ENCODE results near the gene TUBE1.

Gene TUBE1

GRCh38 chr6:112044196-112044595 lies 43.1 kb downstream of the TUBE1 start:
- H3K9ac ChIP-seq (ENCODE audit: low read depth, low read length, poor library complexity, severe bottlenecking), result no peak overlapping the region
- peaks cover 3% of the 10 kb centered on the region for H3K4me1 ChIP-seq (ENCODE audit: insufficient read depth, low read length, poor library complexity, severe bottlenecking)
- H3K27me3 ChIP-seq (ENCODE audit: insufficient read depth, low read length, poor library complexity, severe bottlenecking), result no peaks in the 10 kb centered on the region
- no peaks in the 10 kb centered on the region for H3K9me3 ChIP-seq (ENCODE audit: insufficient read depth, low read depth, low read length)
- no peak overlapping the region for H3K4me2 ChIP-seq (ENCODE audit: low read depth, low read length, poor library complexity, severe bottlenecking)
- H2AFZ ChIP-seq (ENCODE audit: low read length), result no peak overlapping the region
- TF ChIP-seq CTCF (conservative IDR thresholded peaks at IDR 0.05; ENCODE audit: low read length) (no peak), EZH2phosphoT487 (IDR thresholded peaks at IDR 0.05; ENCODE audit: borderline replicate concordance) (no peak)
- H3K79me2 ChIP-seq (ENCODE audit: insufficient read depth, low read length), result no peaks in the 10 kb centered on the region
- H3K36me3 ChIP-seq (ENCODE audit: insufficient read depth, low read length), result no peaks in the 10 kb centered on the region
- H3K9me2 ChIP-seq (replicated peaks; ENCODE audit: low read depth, low read length), result no peaks in the 10 kb centered on the region
- no peaks in the 10 kb centered on the region for H3F3A ChIP-seq (ENCODE audit: low read depth)
- no peaks in the 10 kb centered on the region for H4K20me1 ChIP-seq (ENCODE audit: insufficient read depth, low read length, poor library complexity, severe bottlenecking)
- H3K4me3 ChIP-seq (ENCODE audit: low read length, poor library complexity, severe bottlenecking), result no peak overlapping the region

DNA sequence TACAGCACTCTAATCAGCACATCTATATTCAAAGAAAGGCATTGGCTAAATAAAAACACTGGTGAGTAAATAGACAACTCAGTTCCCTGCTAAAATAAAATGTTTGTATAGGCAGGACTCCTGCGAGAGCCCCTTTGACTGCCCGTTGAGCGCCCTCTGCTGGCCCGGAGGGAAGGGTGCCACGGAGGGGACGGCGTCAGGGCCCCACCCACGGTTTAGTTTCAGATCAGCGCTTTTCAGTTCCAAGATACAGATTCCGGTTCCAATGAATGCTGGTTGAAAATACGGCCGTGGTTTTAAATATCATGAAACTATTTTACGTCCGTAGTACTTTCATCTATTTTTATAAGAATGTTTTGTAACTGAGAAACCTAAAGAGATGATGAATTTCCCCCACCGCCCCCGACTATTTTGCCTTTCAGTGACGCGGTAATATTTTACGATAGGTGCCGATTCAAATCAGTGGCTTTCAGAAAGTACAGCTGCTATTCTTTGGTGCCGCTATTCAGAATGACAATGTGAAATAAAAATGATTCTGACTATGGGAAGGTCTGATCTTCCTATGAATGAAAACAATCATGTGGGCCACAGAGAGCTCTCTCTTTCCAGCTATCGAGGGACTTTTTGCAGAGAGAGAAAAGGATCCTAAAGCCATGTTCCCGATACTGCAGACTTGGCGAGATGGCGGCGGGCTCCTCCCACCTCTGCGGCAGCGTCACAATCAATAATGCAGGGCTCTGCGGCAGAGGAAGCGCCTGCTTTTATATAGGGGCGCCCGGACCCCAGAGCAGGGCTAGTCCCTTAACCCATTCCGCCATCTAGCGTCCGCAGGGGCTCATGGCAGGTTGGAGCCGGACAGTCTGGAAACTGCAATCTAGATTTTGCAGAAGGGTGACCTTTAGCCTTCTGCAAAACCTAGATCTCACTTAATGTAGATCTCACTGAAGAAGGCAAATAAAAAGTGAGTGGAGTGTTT lies 44.0 kb downstream of the TUBE1 start:
- no peaks in the 10 kb centered on the region for H3F3A ChIP-seq (ENCODE audit: low read depth)
- H3K4me3 ChIP-seq (ENCODE audit: low read length, poor library complexity, severe bottlenecking), result peak overlapping the region; percentile 88

DNA sequence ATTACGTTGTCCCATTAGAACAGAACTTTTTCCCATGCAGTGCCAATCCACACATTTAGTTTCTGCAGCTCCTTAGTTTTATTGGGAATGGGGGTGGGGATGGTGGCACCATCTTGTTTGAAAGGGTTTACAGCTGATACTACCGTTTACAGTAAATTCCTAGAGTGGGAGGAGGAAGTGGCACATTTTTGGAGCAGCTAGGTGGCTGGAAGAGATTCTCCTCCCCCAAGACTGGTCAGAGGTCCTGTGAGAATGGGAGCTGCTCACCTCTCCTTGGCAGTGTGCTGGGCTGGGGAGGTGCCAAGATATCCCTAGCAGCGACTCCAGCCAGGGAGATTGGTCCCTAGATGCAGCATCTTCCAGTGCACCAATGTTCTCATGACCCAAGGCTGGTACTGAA lies 45.7 kb downstream of the TUBE1 start:
- Histone ChIP-seq H3K9me3 (ENCODE audit: insufficient read depth, low read depth, low read length) (no peaks in the 10 kb centered on the region), H3K9me2 (replicated peaks; ENCODE audit: low read depth, low read length) (no peaks in the 10 kb centered on the region), H2AFZ (ENCODE audit: low read length) (0 out of 2 replicates have a peak overlapping the region, but pooled peaks have one; percentile 32), H3K4me2 (ENCODE audit: low read depth, low read length, poor library complexity, severe bottlenecking) (no peak overlapping the region), H3K4me3 (ENCODE audit: low read length, poor library complexity, severe bottlenecking) (no peak overlapping the region), H3K27me3 (ENCODE audit: insufficient read depth, low read length, poor library complexity, severe bottlenecking) (no peaks in the 10 kb centered on the region), H3K79me2 (ENCODE audit: insufficient read depth, low read length) (no peaks in the 10 kb centered on the region), H3K9ac (ENCODE audit: low read depth, low read length, poor library complexity, severe bottlenecking) (no peak overlapping the region), H3K36me3 (ENCODE audit: insufficient read depth, low read length) (no peaks in the 10 kb centered on the region), H3F3A (ENCODE audit: low read depth) (no peaks in the 10 kb centered on the region), H3K4me1 (ENCODE audit: insufficient read depth, low read length, poor library complexity, severe bottlenecking) (peaks cover 3% of the 10 kb centered on the region), H4K20me1 (ENCODE audit: insufficient read depth, low read length, poor library complexity, severe bottlenecking) (no peaks in the 10 kb centered on the region)
- TF ChIP-seq CTCF (conservative IDR thresholded peaks at IDR 0.05; ENCODE audit: low read length), result no peak
- no peak for TF ChIP-seq EZH2phosphoT487 (IDR thresholded peaks at IDR 0.05; ENCODE audit: borderline replicate concordance)

More for the DNA sequence above, 44.0 kb downstream of the TUBE1 start:
- Histone ChIP-seq H3K9ac (ENCODE audit: low read depth, low read length, poor library complexity, severe bottlenecking) (peak overlapping the region; percentile 77), H3K27me3 (ENCODE audit: insufficient read depth, low read length, poor library complexity, severe bottlenecking) (no peaks in the 10 kb centered on the region), H3K36me3 (ENCODE audit: insufficient read depth, low read length) (no peaks in the 10 kb centered on the region), H3K9me2 (replicated peaks; ENCODE audit: low read depth, low read length) (no peaks in the 10 kb centered on the region), H2AFZ (ENCODE audit: low read length) (peak overlapping the region; percentile 99), H4K20me1 (ENCODE audit: insufficient read depth, low read length, poor library complexity, severe bottlenecking) (no peaks in the 10 kb centered on the region), H3K9me3 (ENCODE audit: insufficient read depth, low read depth, low read length) (no peaks in the 10 kb centered on the region), H3K4me1 (ENCODE audit: insufficient read depth, low read length, poor library complexity, severe bottlenecking) (peaks cover 3% of the 10 kb centered on the region), H3K79me2 (ENCODE audit: insufficient read depth, low read length) (no peaks in the 10 kb centered on the region), H3K4me2 (ENCODE audit: low read depth, low read length, poor library complexity, severe bottlenecking) (peak overlapping the region; percentile 83)
- TF ChIP-seq CTCF (conservative IDR thresholded peaks at IDR 0.05; ENCODE audit: low read length) (peak; percentile 97), EZH2phosphoT487 (IDR thresholded peaks at IDR 0.05; ENCODE audit: borderline replicate concordance) (no peak)

All from Loucy (cell line).